Keratinocyte (primary cell): ENCODE results near the gene DEDD.

ENCODE experiments used
- CTCF ChIP-seq, 3 experiments: IDR thresholded peaks in 1 of 3; conservative IDR thresholded peaks in 1 of 3; optimal IDR thresholded peaks in 1 of 3; 2 replicates in 2 of 3; 3 replicates in 1 of 3; pipeline versions ENCODE3 to v1.5.1; 2011; ENCODE audit warnings: low read length in 3 of 3, mild to moderate bottlenecking in 3 of 3, moderate library complexity in 2 of 3, control low read depth in 1 of 3, inconsistent platforms in 1 of 3; ENCODE audit not compliant: insufficient read depth in 2 of 3; ENCODE audit errors: extremely low read depth in 1 of 3
- EZH2 ChIP-seq: IDR thresholded peaks from one replicate; pipeline ENCODE4 v1.6.1; 2012; ENCODE audit warnings: inconsistent platforms, mild to moderate bottlenecking, low read length, moderate library complexity

- TF ChIP-seq CTCF (optimal IDR thresholded peaks at IDR 0.05 in 1 of 3, IDR thresholded peaks at IDR 0.05 in 1 of 3, conservative IDR thresholded peaks at IDR 0.05 in 1 of 3; ENCODE audit: extremely low read depth in 1 of 3, insufficient read depth in 2 of 3, low read length in 3 of 3) (no peak), EZH2 (no peak)
Observed at GRCh38 chr1:161082483-161082882, 50.0 kb downstream of the DEDD start.
